HuH-7.5 (cell line): Measurements from ENCODE around the gene TRIM74.
"Not testable (repeated sequence)": the region's sequence is repeated elsewhere in the genome, so short reads cannot be mapped to it uniquely, and the experiment has no call there.

Source experiments
- DNase-seq: peaks from one replicate; pipeline ENCODE4 v3.0.0; 2011; ENCODE audit warnings: low spot score

TRIM74 gene

GRCh38 chr7:72968980-72969516, at the start of gene TRIM74:
Gene TRIM74, minus strand, starts transcription at chr7:72969466. Its CDS starts 3,309 bp downstream, at chr7:72966157.
- not testable (repeated sequence) for DNase-seq

GRCh38 chr7:73006491-73006890, 37.2 kb upstream of the TRIM74 start:
- DNase-seq, result not testable (repeated sequence)

GRCh38 chr7:73005693-73006447, 36.6 kb upstream of the TRIM74 start:
- not testable (repeated sequence) for DNase-seq

- DNase-seq, result not testable (repeated sequence)
These were observed 36.1 kb upstream of the TRIM74 start for GRCh38 chr7:73005356-73005692.

DNA sequence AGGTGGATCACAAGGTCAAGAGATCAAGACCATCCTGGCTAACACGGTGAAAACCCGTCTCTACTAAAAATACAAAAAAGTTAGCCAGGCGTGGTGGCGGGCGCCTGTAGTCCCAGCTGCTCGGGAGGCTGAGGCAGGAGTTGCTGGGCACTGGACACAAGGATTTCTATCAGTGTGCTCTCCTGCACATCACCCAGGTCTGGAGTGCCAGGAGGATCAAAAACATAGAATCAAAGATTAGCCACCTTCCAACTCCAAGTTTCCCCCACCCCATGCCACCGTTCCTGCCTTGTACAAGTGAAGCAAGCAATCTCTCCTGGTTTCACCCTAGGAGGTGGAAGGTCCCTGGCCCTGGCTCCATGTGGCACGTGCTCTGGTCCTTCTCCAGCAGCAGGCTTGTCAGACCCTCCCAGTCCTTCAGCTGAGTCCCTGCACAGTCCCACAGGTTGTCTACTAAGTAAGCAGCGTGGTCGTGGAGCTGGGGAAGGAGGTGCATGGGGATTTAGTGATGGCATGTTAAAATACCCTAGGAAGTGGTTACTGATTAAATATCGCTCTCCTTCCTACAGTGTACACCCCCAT, 28.7 kb upstream of the TRIM74 start:
- DNase-seq, result not testable (repeated sequence)

DNA sequence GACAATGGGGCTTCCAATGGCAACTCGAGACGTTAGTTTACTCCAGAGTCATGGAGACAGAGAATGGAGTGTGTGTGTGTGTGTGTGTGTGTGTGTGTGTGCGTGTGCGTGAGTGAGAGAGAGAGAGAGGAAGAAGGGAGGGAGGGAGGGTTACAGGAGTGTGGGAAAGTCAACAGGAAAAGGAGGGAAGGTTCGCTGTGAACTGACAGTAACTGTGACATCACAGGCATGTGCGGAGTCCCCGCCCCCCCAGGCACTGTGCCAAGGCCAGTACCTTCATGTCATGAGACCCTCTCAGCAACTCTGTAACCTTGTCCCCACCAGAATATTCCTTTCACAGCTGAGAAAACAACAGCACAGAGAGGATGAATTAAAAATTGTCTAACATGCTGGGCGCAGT, 28.2 kb upstream of the TRIM74 start:
- DNase-seq, result not testable (repeated sequence)

DNA sequence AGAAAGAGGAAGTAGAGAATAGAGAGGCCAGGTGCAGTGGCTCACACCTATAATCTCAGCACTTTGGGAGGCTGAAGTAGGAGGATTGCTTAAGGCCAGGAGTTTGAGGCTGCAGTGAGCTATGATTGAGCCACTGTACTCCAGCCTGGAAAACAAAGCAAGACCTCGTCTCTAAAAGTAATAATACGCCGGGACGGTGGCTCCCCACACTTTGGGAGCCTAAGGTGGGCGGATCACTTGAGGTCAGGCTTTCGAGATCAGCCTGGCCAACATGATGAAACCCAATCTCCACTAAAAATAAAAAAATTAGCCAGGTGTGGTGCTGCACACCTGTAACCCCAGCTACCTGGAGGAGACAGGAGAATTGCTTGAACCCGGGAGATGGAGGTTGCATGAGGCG, 26.2 kb upstream of the TRIM74 start:
- DNase-seq, result not testable (repeated sequence)

DNA sequence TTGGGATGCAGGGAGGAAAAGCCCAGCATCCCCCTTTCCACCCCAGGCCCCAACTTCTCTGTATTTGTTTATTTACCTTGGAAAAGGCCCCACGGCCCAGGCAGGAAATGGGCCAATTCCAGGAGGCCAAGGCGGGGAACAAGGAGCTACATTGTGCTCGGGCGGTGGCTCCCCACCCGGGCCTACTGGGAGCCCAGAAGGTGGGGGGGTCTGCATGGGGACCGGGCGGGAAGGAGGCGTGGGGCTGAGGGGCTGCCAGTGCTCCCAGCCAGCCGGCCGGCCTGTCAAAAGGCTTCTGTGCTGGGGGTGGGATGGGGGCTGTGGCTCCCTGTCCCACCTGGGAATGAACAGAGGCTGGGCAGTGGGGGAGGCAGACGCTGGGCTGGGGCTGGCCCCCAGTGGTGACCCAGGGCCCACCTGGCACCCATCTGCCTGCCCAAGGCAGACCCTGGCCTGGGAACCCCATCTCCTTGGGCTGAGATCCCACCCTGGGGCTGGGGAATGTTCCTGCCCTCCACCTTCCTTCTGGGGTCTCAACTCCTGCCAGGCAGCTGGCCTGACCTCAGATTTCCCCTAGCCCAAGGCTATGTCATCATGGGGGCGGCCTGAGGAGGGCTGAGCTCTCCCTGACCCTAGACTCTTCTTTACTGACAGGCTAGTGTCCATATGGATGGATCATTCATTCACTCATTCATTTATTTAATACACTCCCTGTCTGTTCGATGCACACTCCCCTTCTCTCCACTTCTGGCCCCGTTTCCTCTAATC, 21.1 kb upstream of the TRIM74 start:
- DNase-seq, result not testable (repeated sequence)

GRCh38 chr7:72982084-72982483, 12.8 kb upstream of the TRIM74 start:
- DNase-seq, result not testable (repeated sequence)

GRCh38 chr7:72980382-72980781, 11.1 kb upstream of the TRIM74 start:
- not testable (repeated sequence) for DNase-seq

- DNase-seq, result not testable (repeated sequence)
These were observed 7.2 kb upstream of the TRIM74 start for GRCh38 chr7:72976434-72976833.

GRCh38 chr7:72975656-72976286, 6.5 kb upstream of the TRIM74 start:
- DNase-seq, result not testable (repeated sequence)

GRCh38 chr7:72974781-72975180, 5.5 kb upstream of the TRIM74 start:
- not testable (repeated sequence) for DNase-seq

- DNase-seq, result not testable (repeated sequence)
These were observed 2.2 kb upstream of the TRIM74 start for GRCh38 chr7:72971505-72971904.

DNA sequence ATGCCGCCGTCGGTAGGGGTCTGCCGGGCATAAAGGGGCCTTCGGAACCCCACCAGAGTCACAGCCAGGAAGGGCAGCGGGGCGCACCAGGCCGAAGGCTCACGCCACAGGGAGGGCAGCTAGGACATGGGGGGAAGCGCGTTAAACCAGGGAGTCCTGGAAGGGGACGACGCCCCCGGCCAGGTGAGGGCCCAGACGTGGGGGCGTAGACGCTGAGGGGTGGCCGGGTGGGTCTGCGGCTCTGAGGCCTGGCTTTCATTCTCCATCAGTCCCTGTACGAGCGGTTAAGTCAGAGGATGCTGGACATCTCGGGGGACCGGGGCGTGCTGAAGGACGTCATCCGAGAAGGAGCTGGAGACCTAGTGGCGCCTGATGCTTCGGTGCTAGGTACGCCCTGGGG, 422 bp upstream of the TRIM74 start:
- not testable (repeated sequence) for DNase-seq

GRCh38 chr7:72966892-72967291, 2.4 kb downstream of the TRIM74 start:
- DNase-seq, result not testable (repeated sequence)

GRCh38 chr7:72965186-72965975, 3.9 kb downstream of the TRIM74 start:
- DNase-seq, result not testable (repeated sequence)

DNA sequence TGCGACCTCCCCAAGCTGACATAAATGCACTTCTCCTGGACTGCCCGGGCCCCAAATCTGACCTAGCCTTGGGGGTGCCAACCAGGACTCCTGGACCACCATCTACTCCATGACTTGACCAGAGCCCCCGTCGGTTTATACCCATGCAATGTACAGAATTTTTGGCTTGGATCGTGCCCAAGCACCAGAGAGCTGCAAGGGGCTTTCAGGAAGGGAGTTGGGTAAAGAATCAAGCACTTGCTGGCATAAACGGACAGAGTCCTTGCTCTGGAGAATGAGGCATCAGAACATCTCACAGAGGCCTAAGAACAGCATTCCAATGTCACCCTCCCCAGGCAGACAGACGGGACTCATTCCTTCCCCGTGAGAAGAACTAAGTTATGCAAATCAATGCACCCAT, 6.2 kb downstream of the TRIM74 start:
- not testable (repeated sequence) for DNase-seq

DNA sequence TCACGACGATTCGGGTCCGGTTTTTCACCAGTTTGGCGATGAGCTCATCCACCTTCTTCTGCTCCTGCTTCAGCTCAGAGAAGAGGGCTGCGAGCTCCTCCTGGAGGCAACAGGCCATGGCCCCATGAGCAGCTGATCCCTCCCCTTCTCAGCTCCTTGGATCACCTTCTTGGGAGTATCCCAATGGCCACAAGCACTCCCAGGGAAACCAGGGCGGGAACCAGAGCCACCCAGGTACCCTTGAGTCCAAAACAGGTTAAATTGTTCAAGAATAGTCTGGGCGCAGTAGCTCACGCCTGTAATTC, 8.0 kb downstream of the TRIM74 start:
- not testable (repeated sequence) for DNase-seq

- not testable (repeated sequence) for DNase-seq
These were observed 8.5 kb downstream of the TRIM74 start for GRCh38 chr7:72960626-72961345.

- DNase-seq, result not testable (repeated sequence)
These were observed 9.2 kb downstream of the TRIM74 start for GRCh38 chr7:72960029-72960428.
